Measurements from ENCODE around the gene RRM2.
"Not testable (repeated sequence)": the region's sequence is repeated elsewhere in the genome, so short reads cannot be mapped to it uniquely, and the experiment has no call there.

The RRM2 gene

GRCh38 chr2:10091182-10091888, 31.2 kb upstream of the RRM2 start:
- no peak for DNase-seq (ENCODE audit: low spot score)

GRCh38 chr2:10091889-10092244, 30.7 kb upstream of the RRM2 start:
- DNase-seq (ENCODE audit: low spot score) = not testable (repeated sequence)

- DNase-seq (ENCODE audit: low spot score) = no peak
Measured at GRCh38 chr2:10094271-10094814, 28.2 kb upstream of the RRM2 start.

- no peak for DNase-seq (ENCODE audit: low spot score)
Measured at GRCh38 chr2:10095175-10095574, 27.4 kb upstream of the RRM2 start.

GRCh38 chr2:10096641-10097040, 25.9 kb upstream of the RRM2 start:
- no peak for DNase-seq (ENCODE audit: low spot score)

GRCh38 chr2:10097352-10098148, 25.0 kb upstream of the RRM2 start:
- peak; percentile 92 for DNase-seq (ENCODE audit: low spot score)

GRCh38 chr2:10101491-10101890, 21.0 kb upstream of the RRM2 start:
- DNase-seq (ENCODE audit: low spot score) = no peak

GRCh38 chr2:10103179-10103578, 19.4 kb upstream of the RRM2 start:
- no peak for DNase-seq (ENCODE audit: low spot score)

GRCh38 chr2:10104906-10105305, 17.6 kb upstream of the RRM2 start:
- not testable (repeated sequence) for DNase-seq (ENCODE audit: low spot score)

- no peak for DNase-seq (ENCODE audit: low spot score)
Measured at GRCh38 chr2:10109311-10109710, 13.2 kb upstream of the RRM2 start.

- DNase-seq (ENCODE audit: low spot score) = no peak
Measured at GRCh38 chr2:10119027-10119325, 3.6 kb upstream of the RRM2 start.

- no peak for DNase-seq (ENCODE audit: low spot score)
Measured at GRCh38 chr2:10119601-10120157, 2.9 kb upstream of the RRM2 start.

GRCh38 chr2:10120158-10120876, 2.2 kb upstream of the RRM2 start:
- DNase-seq (ENCODE audit: low spot score) = peak; percentile 91

GRCh38 chr2:10120877-10121574, 1.5 kb upstream of the RRM2 start:
- DNase-seq (ENCODE audit: low spot score) = no peak

- no peak for DNase-seq (ENCODE audit: low spot score)
Measured at GRCh38 chr2:10123281-10123680, 742 bp downstream of the RRM2 start.

GRCh38 chr2:10124538-10125045, 2.1 kb downstream of the RRM2 start:
- DNase-seq (ENCODE audit: low spot score) = no peak

GRCh38 chr2:10125842-10126631, 3.5 kb downstream of the RRM2 start:
- DNase-seq (ENCODE audit: low spot score) = no peak

GRCh38 chr2:10126632-10127026, 4.1 kb downstream of the RRM2 start:
- no peak for DNase-seq (ENCODE audit: low spot score)

- DNase-seq (ENCODE audit: low spot score) = no peak
Measured at GRCh38 chr2:10128420-10128819, 5.9 kb downstream of the RRM2 start.

GRCh38 chr2:10129490-10129889, 7.0 kb downstream of the RRM2 start:
- no peak for DNase-seq (ENCODE audit: low spot score)

GRCh38 chr2:10132043-10132575, 9.6 kb downstream of the RRM2 start:
- DNase-seq (ENCODE audit: low spot score) = no peak

All from HuH-7 (cell line).